WTC11 (cell line): ENCODE results near the gene PREX1. TPM values are rescaled to one million over a fixed set of nuclear protein-coding genes. Genes with fewer than 3 reads are reported as not detected.

ENCODE experiments used
- ATAC-seq: fragments of 200-7000 bp; cut with Tn5 transposase; 2 replicates; pipeline ENCODE4 v1.10.0; 2021; ENCODE audit warnings: mild to moderate bottlenecking, moderate library complexity
- CTCF ChIA-PET: fragments of 300-600 bp; sonication (Branson Sonifier 250); formaldehyde crosslinking; loops from one replicate; lab custom pipeline; 2021; ENCODE audit warnings: antibody characterized with exemption; lab: Charles Lee
- POLR2A ChIA-PET: fragments of 350-600 bp; sonication (Branson Sonifier 250); formaldehyde crosslinking; loops from one replicate; lab custom pipeline; 2021; ENCODE audit warnings: antibody characterized with exemption; lab: Charles Lee
- DNase-seq: peaks from one replicate; pipeline ENCODE4 v3.0.0; 2021; ENCODE audit warnings: low spot score
- H3K27ac Mint-ChIP-seq: 2 replicates; pipeline ENCODE4 v1.8.0; 2021; ENCODE audit warnings: mixed read lengths
- H3K27me3 Mint-ChIP-seq: 2 replicates; pipeline ENCODE4 v1.8.0; 2021; ENCODE audit warnings: low read depth, mild to moderate bottlenecking, moderate library complexity, mixed read lengths
- H3K36me3 Mint-ChIP-seq: 2 replicates; pipeline ENCODE4 v1.8.0; 2021; ENCODE audit warnings: mixed read lengths
- H3K4me1 Mint-ChIP-seq: 2 replicates; pipeline ENCODE4 v1.8.0; 2022; ENCODE audit warnings: mixed read lengths
- H3K4me3 Mint-ChIP-seq: 2 replicates; pipeline ENCODE4 v1.8.0; 2021; ENCODE audit warnings: mild to moderate bottlenecking, moderate library complexity, mixed read lengths
- H3K9me3 Mint-ChIP-seq: 2 replicates; pipeline ENCODE4 v1.8.0; 2021; ENCODE audit warnings: mixed read lengths
- AFF4 ChIP-seq: sonication (generic); formaldehyde crosslinking; IDR thresholded peaks from 2 replicates; pipeline ENCODE4 v1.8.1; 2023; ENCODE audit warnings: mild to moderate bottlenecking, missing genetic modification reagents, borderline replicate concordance
- ARID4B ChIP-seq: sonication (generic); formaldehyde crosslinking; IDR thresholded peaks from 2 replicates; pipeline ENCODE4 v1.8.0; 2023; ENCODE audit warnings: missing genetic modification reagents, mild to moderate bottlenecking, borderline replicate concordance
- ATF6 ChIP-seq: sonication (generic); formaldehyde crosslinking; IDR thresholded peaks from 2 replicates; pipeline ENCODE4 v1.8.1; 2023; ENCODE audit warnings: mild to moderate bottlenecking, missing genetic modification reagents
- CDX4 ChIP-seq: fragments of 250-450 bp; sonication (Bioruptor Pico); IDR thresholded peaks from 2 replicates; pipeline ENCODE4 v1.9.0; 2021; ENCODE audit warnings: moderate library complexity, mild to moderate bottlenecking, inconsistent platforms, borderline replicate concordance
- CREB1 ChIP-seq: sonication (generic); formaldehyde crosslinking; IDR thresholded peaks from 2 replicates; pipeline ENCODE4 v1.8.0; 2023; ENCODE audit warnings: mild to moderate bottlenecking, missing genetic modification reagents
- CREM ChIP-seq: sonication (generic); formaldehyde crosslinking; IDR thresholded peaks from 2 replicates; pipeline ENCODE4 v1.8.1; 2022; ENCODE audit warnings: mild to moderate bottlenecking, missing genetic modification reagents, moderate library complexity
- ELF4 ChIP-seq: sonication (generic); formaldehyde crosslinking; IDR thresholded peaks from 2 replicates; pipeline ENCODE4 v1.8.1; 2022; ENCODE audit warnings: low read depth, mild to moderate bottlenecking, moderate library complexity, missing genetic modification reagents
- ETV6 ChIP-seq: sonication (generic); formaldehyde crosslinking; IDR thresholded peaks from 2 replicates; pipeline ENCODE4 v1.8.1; 2022; ENCODE audit warnings: mild to moderate bottlenecking, missing genetic modification reagents
- FOXK1 ChIP-seq: sonication (generic); formaldehyde crosslinking; IDR thresholded peaks from 2 replicates; pipeline ENCODE4 v1.8.0; 2022; ENCODE audit warnings: mild to moderate bottlenecking, moderate library complexity, missing genetic modification reagents
- GABPB1 ChIP-seq: sonication (generic); formaldehyde crosslinking; IDR thresholded peaks from 2 replicates; pipeline ENCODE4 v1.8.1; 2023; ENCODE audit warnings: mild to moderate bottlenecking, missing genetic modification reagents
- GRHL2 ChIP-seq: fragments of 250-450 bp; sonication (Bioruptor Pico); IDR thresholded peaks from 2 replicates; pipeline ENCODE4 v1.8.0; 2022; ENCODE audit warnings: mild to moderate bottlenecking, moderate library complexity; ENCODE audit not compliant: insufficient replicate concordance, severe bottlenecking
- IRF2 ChIP-seq: sonication (generic); formaldehyde crosslinking; IDR thresholded peaks from 2 replicates; pipeline ENCODE4 v1.8.0; 2022; ENCODE audit warnings: low read depth, missing genetic modification reagents, borderline replicate concordance
- JAZF1 ChIP-seq: fragments of 250-450 bp; sonication (Bioruptor Pico); IDR thresholded peaks from 2 replicates; pipeline ENCODE4 v1.9.0; 2021; ENCODE audit warnings: moderate library complexity, mild to moderate bottlenecking, inconsistent platforms
- KAT7 ChIP-seq: sonication (generic); formaldehyde crosslinking; IDR thresholded peaks from 2 replicates; pipeline ENCODE4 v1.8.1; 2023; ENCODE audit warnings: missing genetic modification reagents, mild to moderate bottlenecking, borderline replicate concordance
- MAX ChIP-seq: sonication (generic); formaldehyde crosslinking; IDR thresholded peaks from 2 replicates; pipeline ENCODE4 v1.8.0; 2022; ENCODE audit warnings: mild to moderate bottlenecking, missing genetic modification reagents
- NR2C2 ChIP-seq: sonication (generic); formaldehyde crosslinking; IDR thresholded peaks from 2 replicates; pipeline ENCODE4 v1.8.0; 2022; ENCODE audit warnings: mild to moderate bottlenecking, missing genetic modification reagents
- NR3C1 ChIP-seq: sonication (generic); formaldehyde crosslinking; conservative IDR thresholded peaks from 2 replicates; pipeline ENCODE4 v1.8.1; 2023; ENCODE audit warnings: low read depth, mild to moderate bottlenecking, missing genetic modification reagents
- PRRX2 ChIP-seq: fragments of 250-450 bp; sonication (Bioruptor Pico); IDR thresholded peaks from 2 replicates; pipeline ENCODE4 v1.8.0; 2021; ENCODE audit warnings: mild to moderate bottlenecking
- RORB ChIP-seq: fragments of 250-450 bp; sonication (Bioruptor Pico); IDR thresholded peaks from 2 replicates; pipeline ENCODE4 v1.9.0; 2021; ENCODE audit warnings: mild to moderate bottlenecking
- SP1 ChIP-seq: sonication (generic); formaldehyde crosslinking; conservative IDR thresholded peaks from 2 replicates; pipeline ENCODE4 v1.8.1; 2022; ENCODE audit warnings: missing genetic modification reagents
- ZNF263 ChIP-seq: sonication (generic); formaldehyde crosslinking; IDR thresholded peaks from 2 replicates; pipeline ENCODE4 v1.8.1; 2022; ENCODE audit warnings: low read depth, mild to moderate bottlenecking, moderate library complexity, missing genetic modification reagents
- ZNF423 ChIP-seq: fragments of 250-450 bp; sonication (Bioruptor Pico); IDR thresholded peaks from 2 replicates; pipeline ENCODE4 v2.1.2; 2022; ENCODE audit warnings: mild to moderate bottlenecking, moderate library complexity
- total RNA-seq: library from RNA; stranded (reverse); gene quantifications from 3 replicates; pipeline ENCODE4 v1.2.3, GENCODE V29; 2021

PREX1 gene
- total RNA-seq, 1 experiment from 2014 or later: 17.3 TPM

GRCh38 chr20:48698507-48699267 is 129.1 kb downstream of the PREX1 start (continued):
- TF ChIP-seq AFF4 (no peak), CREB1 (CRISPR knock-in tag) (no peak), RORB (CRISPR knock-in tag) (no peak), IRF2 (CRISPR knock-in tag) (no peak), ELF4 (no peak), CDX4 (CRISPR knock-in tag) (no peak), NR2C2 (CRISPR knock-in tag) (no peak), CREM (CRISPR knock-in tag) (no peak), NR3C1 (CRISPR knock-in tag) (no peak), ZNF263 (no peak), SP1 (CRISPR knock-in tag) (no peak), ETV6 (CRISPR knock-in tag) (no peak), MAX (CRISPR knock-in tag) (no peak), PRRX2 (CRISPR knock-in tag) (no peak)

- no peaks in the 10 kb centered on the region for H3K9me3 Mint-ChIP-seq
- peaks cover 12% of the 10 kb centered on the region for H3K4me1 Mint-ChIP-seq
- H3K4me3 Mint-ChIP-seq: no peak overlapping the region
- H3K27me3 Mint-ChIP-seq: no peaks in the 10 kb centered on the region
- CTCF ChIA-PET: interaction anchor here (0.6 to 7.5 kb wide), 26 partner anchors 9 to 207 kb away, joined by 3 to 97 read pairs (median 4); no protein-coding TSS in a partner anchor
- H3K36me3 Mint-ChIP-seq: no peaks in the 10 kb centered on the region
- H3K27ac Mint-ChIP-seq: no peak overlapping the region
- POLR2A ChIA-PET: interaction anchor here (1.0 kb wide), 1 partner anchor 40 kb away, joined by 4 read pairs; no protein-coding TSS in a partner anchor
- TF ChIP-seq ATF6 (CRISPR knock-in tag): no peak
- TF ChIP-seq GABPB1 (CRISPR knock-in tag): peak; percentile 46; the same call in 1 of the 2 replicates
- ATAC-seq (no peak), DNase-seq (no peak)
Observed at GRCh38 chr20:48697845-48698491, 129.8 kb downstream of the PREX1 start.

GRCh38 chr20:48696671-48697070 is 131.1 kb downstream of the PREX1 start:
- H3K36me3 Mint-ChIP-seq: no peaks in the 10 kb centered on the region
- POLR2A ChIA-PET: interaction anchor here (0.6 kb wide), 1 partner anchor 307 kb away, joined by 3 read pairs; no protein-coding TSS in a partner anchor
- TF ChIP-seq ARID4B (CRISPR knock-in tag): no peak
- TF ChIP-seq KAT7: no peak
- no peak for TF ChIP-seq JAZF1
- TF ChIP-seq ZNF423 (CRISPR knock-in tag): no peak
- no peak for TF ChIP-seq FOXK1 (CRISPR knock-in tag)
- TF ChIP-seq GRHL2 (CRISPR knock-in tag): no peak
- no peak for TF ChIP-seq NR3C1 (CRISPR knock-in tag)
- no peak for TF ChIP-seq RORB (CRISPR knock-in tag)

More at GRCh38 chr20:48696671-48697070, 131.1 kb downstream of the PREX1 start:
- Mint-ChIP-seq H3K27ac (no peak overlapping the region), H3K4me3 (no peak overlapping the region), H3K27me3 (no peaks in the 10 kb centered on the region), H3K4me1 (peaks cover 8% of the 10 kb centered on the region), H3K9me3 (no peaks in the 10 kb centered on the region)
- CTCF ChIA-PET: interaction anchor here (0.5 to 7.5 kb wide), 2 partner anchors 39 to 208 kb away, joined by 3 to 97 read pairs; no protein-coding TSS in a partner anchor
- no peak for DNase-seq
- ATAC-seq: no peak
